ENCODE results near the gene LGALS8. TPM values are rescaled to one million over a fixed set of nuclear protein-coding genes. Genes with fewer than 3 reads are reported as not detected.

Gene LGALS8
- total and polyA plus RNA-seq, 2 donors (not counting 1 experiment from before 2014, with no cell fraction given), result 38.0 to 67.0 TPM

- Histone ChIP-seq H4K20me1 (ENCODE audit: control insufficient read depth, insufficient read depth, low read length, poor library complexity, severe bottlenecking) (no peaks in the 10 kb centered on the region), H3K9me3 (ENCODE audit: control extremely low read depth in 1 of 3, control insufficient read depth in 2 of 3, insufficient read depth in 1 of 3, low read length in 2 of 3) (no peaks in the 10 kb centered on the region), H3K27ac (ENCODE audit: low read length in 2 of 2) (no peak overlapping the region), H3K9ac (ENCODE audit: low read length) (no peak overlapping the region), H3K4me2 (replicated peaks; ENCODE audit: low read depth, low read length, poor library complexity, severe bottlenecking) (no peak overlapping the region), H3K27me3 (replicated peaks in 1 of 4; ENCODE audit: control extremely low read depth in 1 of 4, control insufficient read depth in 3 of 4, insufficient read depth in 4 of 4, low read length in 3 of 4) (peaks cover 0 to 14% (median 7%) of the 10 kb centered on the region in 4 experiments), H3K79me2 (ENCODE audit: control insufficient read depth, insufficient read depth, low read length) (no peaks in the 10 kb centered on the region), H3K36me3 (replicated peaks in 1 of 2; ENCODE audit: control extremely low read depth in 1 of 2, control insufficient read depth in 1 of 2, extremely low read depth in 1 of 2, insufficient read depth in 2 of 2, low read length in 1 of 2) (no peaks in the 10 kb centered on the region), H2AFZ (ENCODE audit: insufficient read depth, low read depth, low read length, poor library complexity, severe bottlenecking) (no peak overlapping the region), H3K4me3 (ENCODE audit: control extremely low read depth in 1 of 5, extremely low read depth in 1 of 5, insufficient read depth in 1 of 5, low read depth in 2 of 5, low read length in 4 of 5) (no peak overlapping the region), H3K4me1 (ENCODE audit: control insufficient read depth in 2 of 2, insufficient read depth in 2 of 2, low read length in 2 of 2) (no peaks in the 10 kb centered on the region)
- POLR2A ChIA-PET, result no interaction called here
- ATAC-seq (ENCODE audit: low read depth) (no peak), DNase-seq (no peak)
- H3K27me3 Mint-ChIP-seq, result peaks cover 42% of the 10 kb centered on the region
- TF ChIP-seq CTCF (IDR thresholded peaks at IDR 0.05) (no peak), EZH2 (IDR thresholded peaks at IDR 0.05; ENCODE audit: borderline replicate concordance, insufficient read depth, low read depth, low read length, poor library complexity, severe bottlenecking) (no peak)
- 79% methylated on average over 4 of the region's 10 CpGs for WGBS (ENCODE audit: insufficient coverage)
- CTCF ChIA-PET, result interaction anchor here (0.6 kb wide), 1 partner anchor 23 kb away, joined by 3 read pairs; no protein-coding TSS in a partner anchor
- H3K4me3 Mint-ChIP-seq, result no peak overlapping the region
- intact Hi-C loops (cut with micrococcal nuclease), result no loop called here
- no peaks in the 10 kb centered on the region for H3K9me3 Mint-ChIP-seq (ENCODE audit: insufficient read depth)
- H3K27ac Mint-ChIP-seq, result no peak overlapping the region
- H3K4me1 Mint-ChIP-seq, result no peaks in the 10 kb centered on the region
Measured at GRCh38 chr1:236494586-236495466, 29.0 kb upstream of the LGALS8 start.

- ChIA-PET POLR2A (no interaction called here), CTCF (no interaction called here)
- H3K4me1 Mint-ChIP-seq, result no peaks in the 10 kb centered on the region
- Histone ChIP-seq H3K4me2 (replicated peaks; ENCODE audit: low read depth, low read length, poor library complexity, severe bottlenecking) (no peak overlapping the region), H2AFZ (ENCODE audit: insufficient read depth, low read depth, low read length, poor library complexity, severe bottlenecking) (no peak overlapping the region), H3K4me3 (ENCODE audit: control extremely low read depth in 1 of 5, extremely low read depth in 1 of 5, insufficient read depth in 1 of 5, low read depth in 2 of 5, low read length in 4 of 5) (no peak overlapping the region), H3K36me3 (replicated peaks in 1 of 2; ENCODE audit: control extremely low read depth in 1 of 2, control insufficient read depth in 1 of 2, extremely low read depth in 1 of 2, insufficient read depth in 2 of 2, low read length in 1 of 2) (no peaks in the 10 kb centered on the region), H4K20me1 (ENCODE audit: control insufficient read depth, insufficient read depth, low read length, poor library complexity, severe bottlenecking) (no peaks in the 10 kb centered on the region), H3K27ac (ENCODE audit: low read length in 2 of 2) (no peak overlapping the region), H3K4me1 (ENCODE audit: control insufficient read depth in 2 of 2, insufficient read depth in 2 of 2, low read length in 2 of 2) (no peaks in the 10 kb centered on the region), H3K79me2 (ENCODE audit: control insufficient read depth, insufficient read depth, low read length) (no peaks in the 10 kb centered on the region), H3K27me3 (replicated peaks in 1 of 4; ENCODE audit: control extremely low read depth in 1 of 4, control insufficient read depth in 3 of 4, insufficient read depth in 4 of 4, low read length in 3 of 4) (peaks cover 0 to 14% (median 7%) of the 10 kb centered on the region in 4 experiments), H3K9ac (ENCODE audit: low read length) (no peak overlapping the region), H3K9me3 (ENCODE audit: control extremely low read depth in 1 of 3, control insufficient read depth in 2 of 3, insufficient read depth in 1 of 3, low read length in 2 of 3) (no peaks in the 10 kb centered on the region)
- ATAC-seq (ENCODE audit: low read depth), result no peak
- no peaks in the 10 kb centered on the region for H3K9me3 Mint-ChIP-seq (ENCODE audit: insufficient read depth)
- no peak for TF ChIP-seq CTCF (IDR thresholded peaks at IDR 0.05)
- TF ChIP-seq EZH2 (IDR thresholded peaks at IDR 0.05; ENCODE audit: borderline replicate concordance, insufficient read depth, low read depth, low read length, poor library complexity, severe bottlenecking), result no peak
- no peak overlapping the region for H3K4me3 Mint-ChIP-seq
- no peak for DNase-seq
- peaks cover 41% of the 10 kb centered on the region for H3K27me3 Mint-ChIP-seq
- H3K27ac Mint-ChIP-seq, result no peak overlapping the region
- WGBS (ENCODE audit: insufficient coverage), result 86% methylated on average over 1 of the region's 11 CpGs
- intact Hi-C loops (cut with micrococcal nuclease), result no loop called here
Measured at GRCh38 chr1:236495467-236496112, 28.2 kb upstream of the LGALS8 start.
